Measurements from ENCODE around the gene STARD10. TPM values are rescaled to one million over a fixed set of nuclear protein-coding genes. Genes with fewer than 3 reads are reported as not detected.
"Not testable (repeated sequence)": the region's sequence is repeated elsewhere in the genome, so short reads cannot be mapped to it uniquely, and the experiment has no call there.

STARD10 gene
- total RNA-seq, 1 donor from 2014 or later, result 43.3 TPM

- no peak for DNase-seq
Measured at GRCh38 chr11:72826191-72826941, 32.5 kb upstream of the STARD10 start.

GRCh38 chr11:72825661-72826060 is 31.8 kb upstream of the STARD10 start:
- DNase-seq, result no peak

- no peak for DNase-seq
Measured at GRCh38 chr11:72824811-72825505, 31.1 kb upstream of the STARD10 start.

- no peak for DNase-seq
Measured at GRCh38 chr11:72824020-72824419, 30.2 kb upstream of the STARD10 start.

- DNase-seq, result no peak
Measured at GRCh38 chr11:72823105-72823804, 29.4 kb upstream of the STARD10 start.

- DNase-seq, result peak; percentile 96
Measured at GRCh38 chr11:72821920-72822799, 28.3 kb upstream of the STARD10 start.

GRCh38 chr11:72821221-72821919 is 27.5 kb upstream of the STARD10 start:
- peak; percentile 36 for DNase-seq

GRCh38 chr11:72820439-72821139 is 26.7 kb upstream of the STARD10 start:
- no peak for DNase-seq

- DNase-seq, result no peak
Measured at GRCh38 chr11:72818971-72819370, 25.1 kb upstream of the STARD10 start.

GRCh38 chr11:72817966-72818365 is 24.1 kb upstream of the STARD10 start:
- DNase-seq, result no peak

- DNase-seq, result no peak
Measured at GRCh38 chr11:72816404-72816990, 22.6 kb upstream of the STARD10 start.

- DNase-seq, result no peak
Measured at GRCh38 chr11:72815110-72815618, 21.3 kb upstream of the STARD10 start.

- DNase-seq, result peak; percentile 95
Measured at GRCh38 chr11:72814286-72815109, 20.7 kb upstream of the STARD10 start, which contains the start of gene ATG16L2. Gene ATG16L2 (plus strand): TSS chr11:72814411. CDS start chr11:72814446, 35 bp downstream.

- peak; percentile 90 for DNase-seq
Measured at GRCh38 chr11:72813740-72814285, 20.0 kb upstream of the STARD10 start.

- peak; percentile 39 for DNase-seq
Measured at GRCh38 chr11:72812967-72813739, 19.3 kb upstream of the STARD10 start.

- no peak for DNase-seq
Measured at GRCh38 chr11:72812604-72812966, 18.7 kb upstream of the STARD10 start.

- not testable (repeated sequence) for DNase-seq
Measured at GRCh38 chr11:72811686-72812085, 17.8 kb upstream of the STARD10 start.

GRCh38 chr11:72808331-72808798 is 14.5 kb upstream of the STARD10 start:
- DNase-seq, result no peak
